SK-N-SH (cell line): Measurements from ENCODE around the gene RALBP1. TPM values are rescaled to one million over a fixed set of nuclear protein-coding genes. Genes with fewer than 3 reads are reported as not detected.

Experiments used
- CTCF ChIA-PET: fragments of 300-600, 350-600 bp; formaldehyde crosslinking; extraction: SDS; loops from one replicate; lab custom pipeline; 2021; lab: Yijun Ruan, JAX
- POLR2A ChIA-PET: fragments of 350-600 bp; sonication (Branson Sonifier 250); formaldehyde crosslinking; extraction: SDS; loops from one replicate; lab custom pipeline; 2020; ENCODE audit warnings: antibody characterized with exemption, inconsistent platforms; lab: Yijun Ruan, JAX
- DNase-seq: peaks from one replicate; pipeline ENCODE4 v3.0.0; 2012
- H2AFZ ChIP-seq: fragments of 200-600 bp; sonication (generic); 2 replicates; pipeline ENCODE4 v1.8.1; 2016; ENCODE audit warnings: antibody characterized with exemption, mild to moderate bottlenecking, low read depth
- H3F3A ChIP-seq: fragments of 200-600 bp; sonication (generic); replicated peaks from 2 replicates; pipeline ENCODE3; 2016; ENCODE audit warnings: antibody characterized with exemption, mild to moderate bottlenecking; ENCODE audit not compliant: insufficient read depth
- H3K27ac ChIP-seq, 2 experiments: fragments of 200-500 bp in 1 of 2; fragments of 200-600 bp in 1 of 2; sonication (Bioruptor generic) in 1 of 2; sonication (generic), shearing (Covaris generic) in 1 of 2; 2 replicates each; pipeline versions ENCODE4 v1.5.1 to v1.6.1; 2014 to 2016; ENCODE audit warnings: low read depth in 2 of 2, inconsistent platforms in 1 of 2, low read length in 1 of 2, mild to moderate bottlenecking in 1 of 2, mixed read lengths in 1 of 2
- H3K27me3 ChIP-seq: fragments of 200-600 bp; sonication (generic), shearing (Covaris generic); 2 replicates; pipeline ENCODE4 v1.6.1; 2016; ENCODE audit warnings: mixed run types; ENCODE audit not compliant: insufficient read depth
- H3K36me3 ChIP-seq, 2 experiments: fragments of 200-500 bp in 1 of 2; fragments of 200-600 bp in 1 of 2; sonication (Bioruptor generic) in 1 of 2; sonication (generic) in 1 of 2; replicated peaks in 1 of 2; 2 replicates each; pipeline versions ENCODE3 to v1.5.1; 2014 to 2016; ENCODE audit warnings: low read length in 1 of 2, mild to moderate bottlenecking in 1 of 2; ENCODE audit not compliant: insufficient read depth in 2 of 2, control insufficient read depth in 1 of 2
- H3K4me1 ChIP-seq, 2 experiments: fragments of 200-500 bp in 1 of 2; fragments of 200-600 bp in 1 of 2; sonication (Bioruptor generic) in 1 of 2; sonication (generic), shearing (Covaris generic) in 1 of 2; 2 replicates each; pipeline versions ENCODE4 v1.5.1 to v1.6.1; 2014 to 2016; ENCODE audit warnings: low read depth in 1 of 2, low read length in 1 of 2, mixed run types in 1 of 2; ENCODE audit not compliant: insufficient read depth in 2 of 2, control insufficient read depth in 1 of 2
- H3K4me2 ChIP-seq: fragments of 200-600 bp; sonication (generic), shearing (Covaris generic); 2 replicates; pipeline ENCODE4 v1.6.1; 2017; ENCODE audit warnings: mixed run types
- H3K4me3 ChIP-seq, 2 experiments: fragments of 200-500 bp in 1 of 2; fragments of 200-600 bp in 1 of 2; sonication (Bioruptor generic) in 1 of 2; sonication (generic), shearing (Covaris generic) in 1 of 2; 2 replicates each; pipeline versions ENCODE4 v1.5.1 to v1.8.1; 2014 to 2016; ENCODE audit warnings: low read depth in 2 of 2, inconsistent platforms in 1 of 2, low read length in 1 of 2, mild to moderate bottlenecking in 1 of 2, mixed read lengths in 1 of 2, moderate library complexity in 1 of 2
- H3K79me2 ChIP-seq: fragments of 200-600 bp; sonication (generic); 2 replicates; pipeline ENCODE4 v1.8.1; 2017; ENCODE audit warnings: mild to moderate bottlenecking; ENCODE audit not compliant: insufficient read depth
- H3K9ac ChIP-seq: fragments of 200-600 bp; sonication (generic); 2 replicates; pipeline ENCODE4 v1.6.1; 2017; ENCODE audit warnings: mixed run types
- H3K9me2 ChIP-seq: fragments of 200-600 bp; sonication (generic); 2 replicates; pipeline ENCODE4 v1.6.1; 2017; ENCODE audit warnings: mixed run types
- H3K9me3 ChIP-seq: fragments of 200-600 bp; sonication (generic); 2 replicates; pipeline ENCODE4 v1.6.1; 2017; ENCODE audit warnings: mixed run types, mild to moderate bottlenecking, moderate library complexity
- H4K20me1 ChIP-seq: fragments of 200-600 bp; sonication (generic); 2 replicates; pipeline ENCODE4 v1.6.1; 2017; ENCODE audit warnings: mild to moderate bottlenecking, mixed run types; ENCODE audit not compliant: insufficient read depth
- CTCF ChIP-seq: fragments of 200-600 bp; sonication (generic); IDR thresholded peaks from 2 replicates; pipeline ENCODE4 v1.6.1; 2017; ENCODE audit warnings: antibody characterized with exemption, mild to moderate bottlenecking, moderate library complexity
- EZH2phosphoT487 ChIP-seq: fragments of 200-600 bp; sonication (generic); IDR thresholded peaks from 2 replicates; pipeline ENCODE4 v1.6.1; 2017; ENCODE audit warnings: low read depth, mixed run types, mild to moderate bottlenecking, antibody characterized with exemption, moderate library complexity, borderline replicate concordance
- FOXM1 ChIP-seq: IDR thresholded peaks from 2 replicates; pipeline ENCODE4 v1.4.0; 2012; ENCODE audit warnings: low read depth, mild to moderate bottlenecking
- GABPA ChIP-seq: IDR thresholded peaks from 2 replicates; pipeline ENCODE4 v1.4.0; 2012; ENCODE audit warnings: low read depth, mild to moderate bottlenecking
- MXI1 ChIP-seq: IDR thresholded peaks from 2 replicates; pipeline ENCODE4 v1.6.1; 2012; ENCODE audit warnings: mild to moderate bottlenecking, low read depth, low read length, improper control_type of control experiment
- RCOR1 ChIP-seq: fragments of 150-350 bp; IDR thresholded peaks from 2 replicates; pipeline ENCODE4 v1.6.1; 2017; ENCODE audit warnings: antibody characterized with exemption, low read length
- RFX5 ChIP-seq: IDR thresholded peaks from 2 replicates; pipeline ENCODE4 v1.6.1; 2012; ENCODE audit warnings: mild to moderate bottlenecking, improper control_type of control experiment, low read length
- SIN3A ChIP-seq: IDR thresholded peaks from 2 replicates; pipeline ENCODE4 v1.6.1; 2012; ENCODE audit warnings: low read depth, mild to moderate bottlenecking, low read length, moderate library complexity, borderline replicate concordance
- SMC3 ChIP-seq: IDR thresholded peaks from 2 replicates; pipeline ENCODE4 v1.6.1; 2012; ENCODE audit warnings: low read depth, low read length, improper control_type of control experiment
- USF1 ChIP-seq: IDR thresholded peaks from 2 replicates; pipeline ENCODE4 v1.4.0; 2012; ENCODE audit warnings: low read depth, borderline replicate concordance
- WGBS: methylation state at CpG from one replicate; pipeline ENCODE4 v1.1.6; 2017; ENCODE audit warnings: low lambda C conversion rate; 5-methylcytosine and 5-hydroxymethylcytosine counted together
- polyA plus RNA-seq, 3 experiments: library from polyadenylated mRNA; depleted of rRNA; stranded (reverse); fragments of >200 nt; gene quantifications; 2 replicates each; pipeline ENCODE4 v1.2.3, GENCODE V29; 2012
- TF ChIP-seq, protein P1 (sequence below): IDR thresholded peaks from 2 replicates; pipeline ENCODE4 v1.6.1; 2012; ENCODE audit warnings: mild to moderate bottlenecking, low read depth, low read length, moderate library complexity
- TF ChIP-seq, protein P2 (sequence below): fragments of 150-350 bp; IDR thresholded peaks from 2 replicates; pipeline ENCODE4 v1.6.1; 2017; ENCODE audit warnings: antibody characterized with exemption, low read length, low read depth, borderline replicate concordance
- TF ChIP-seq, protein P3 (sequence below): fragments of 150-350 bp; IDR thresholded peaks from 2 replicates; pipeline ENCODE4 v1.6.1; 2016; ENCODE audit warnings: mild to moderate bottlenecking, low read depth, low read length
- TF ChIP-seq, protein P4 (sequence below): IDR thresholded peaks from 2 replicates; pipeline ENCODE4 v1.4.0; 2012; ENCODE audit warnings: low read depth

Gene RALBP1
- polyA plus RNA-seq, 1 of the 3 experiments (the other 2 are of a cell fraction): 43.8 TPM

DNA sequence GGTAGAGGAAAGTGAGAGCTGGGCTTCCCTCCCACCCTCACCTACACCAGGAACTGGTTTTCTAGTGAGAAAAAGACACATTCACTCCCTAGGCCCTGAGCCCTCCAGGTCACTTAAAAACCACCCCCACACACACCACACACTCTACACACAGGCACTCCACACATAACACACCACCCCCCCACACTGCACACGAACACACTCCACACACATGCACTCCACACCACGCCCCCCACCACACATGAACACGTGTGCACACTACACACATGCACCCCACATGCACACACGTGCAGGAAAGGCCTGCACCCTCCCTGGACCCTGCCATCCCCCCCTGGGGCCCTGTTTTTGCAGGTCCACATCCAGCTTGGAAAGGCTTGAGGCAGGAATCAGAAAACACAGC lies 67.6 kb downstream of the RALBP1 start:
- H3K9me2 ChIP-seq: no peaks in the 10 kb centered on the region
- no peaks in the 10 kb centered on the region for H3K9me3 ChIP-seq
- 0 out of 2 replicates have a peak, but pooled peaks cover 4% of the 10 kb centered on the region for H4K20me1 ChIP-seq
- ChIA-PET CTCF (no interaction called here), POLR2A (no interaction called here)
- no peak overlapping the region for H3K4me2 ChIP-seq
- WGBS: 84% methylated on average over 4 of the region's 4 CpGs
- TF ChIP-seq SMC3 (no peak), CTCF (no peak), EZH2phosphoT487 (no peak), FOXM1 (no peak), RCOR1 (no peak), SIN3A (no peak), MXI1 (no peak), USF1 (no peak), GABPA (no peak), RFX5 (no peak)
- TF ChIP-seq, protein P1, sequence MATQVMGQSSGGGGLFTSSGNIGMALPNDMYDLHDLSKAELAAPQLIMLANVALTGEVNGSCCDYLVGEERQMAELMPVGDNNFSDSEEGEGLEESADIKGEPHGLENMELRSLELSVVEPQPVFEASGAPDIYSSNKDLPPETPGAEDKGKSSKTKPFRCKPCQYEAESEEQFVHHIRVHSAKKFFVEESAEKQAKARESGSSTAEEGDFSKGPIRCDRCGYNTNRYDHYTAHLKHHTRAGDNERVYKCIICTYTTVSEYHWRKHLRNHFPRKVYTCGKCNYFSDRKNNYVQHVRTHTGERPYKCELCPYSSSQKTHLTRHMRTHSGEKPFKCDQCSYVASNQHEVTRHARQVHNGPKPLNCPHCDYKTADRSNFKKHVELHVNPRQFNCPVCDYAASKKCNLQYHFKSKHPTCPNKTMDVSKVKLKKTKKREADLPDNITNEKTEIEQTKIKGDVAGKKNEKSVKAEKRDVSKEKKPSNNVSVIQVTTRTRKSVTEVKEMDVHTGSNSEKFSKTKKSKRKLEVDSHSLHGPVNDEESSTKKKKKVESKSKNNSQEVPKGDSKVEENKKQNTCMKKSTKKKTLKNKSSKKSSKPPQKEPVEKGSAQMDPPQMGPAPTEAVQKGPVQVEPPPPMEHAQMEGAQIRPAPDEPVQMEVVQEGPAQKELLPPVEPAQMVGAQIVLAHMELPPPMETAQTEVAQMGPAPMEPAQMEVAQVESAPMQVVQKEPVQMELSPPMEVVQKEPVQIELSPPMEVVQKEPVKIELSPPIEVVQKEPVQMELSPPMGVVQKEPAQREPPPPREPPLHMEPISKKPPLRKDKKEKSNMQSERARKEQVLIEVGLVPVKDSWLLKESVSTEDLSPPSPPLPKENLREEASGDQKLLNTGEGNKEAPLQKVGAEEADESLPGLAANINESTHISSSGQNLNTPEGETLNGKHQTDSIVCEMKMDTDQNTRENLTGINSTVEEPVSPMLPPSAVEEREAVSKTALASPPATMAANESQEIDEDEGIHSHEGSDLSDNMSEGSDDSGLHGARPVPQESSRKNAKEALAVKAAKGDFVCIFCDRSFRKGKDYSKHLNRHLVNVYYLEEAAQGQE: no peak
- TF ChIP-seq, protein P2, sequence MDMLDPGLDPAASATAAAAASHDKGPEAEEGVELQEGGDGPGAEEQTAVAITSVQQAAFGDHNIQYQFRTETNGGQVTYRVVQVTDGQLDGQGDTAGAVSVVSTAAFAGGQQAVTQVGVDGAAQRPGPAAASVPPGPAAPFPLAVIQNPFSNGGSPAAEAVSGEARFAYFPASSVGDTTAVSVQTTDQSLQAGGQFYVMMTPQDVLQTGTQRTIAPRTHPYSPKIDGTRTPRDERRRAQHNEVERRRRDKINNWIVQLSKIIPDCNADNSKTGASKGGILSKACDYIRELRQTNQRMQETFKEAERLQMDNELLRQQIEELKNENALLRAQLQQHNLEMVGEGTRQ: no peak
- TF ChIP-seq, protein P3, sequence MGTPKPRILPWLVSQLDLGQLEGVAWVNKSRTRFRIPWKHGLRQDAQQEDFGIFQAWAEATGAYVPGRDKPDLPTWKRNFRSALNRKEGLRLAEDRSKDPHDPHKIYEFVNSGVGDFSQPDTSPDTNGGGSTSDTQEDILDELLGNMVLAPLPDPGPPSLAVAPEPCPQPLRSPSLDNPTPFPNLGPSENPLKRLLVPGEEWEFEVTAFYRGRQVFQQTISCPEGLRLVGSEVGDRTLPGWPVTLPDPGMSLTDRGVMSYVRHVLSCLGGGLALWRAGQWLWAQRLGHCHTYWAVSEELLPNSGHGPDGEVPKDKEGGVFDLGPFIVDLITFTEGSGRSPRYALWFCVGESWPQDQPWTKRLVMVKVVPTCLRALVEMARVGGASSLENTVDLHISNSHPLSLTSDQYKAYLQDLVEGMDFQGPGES: no peak
- TF ChIP-seq, protein P4, sequence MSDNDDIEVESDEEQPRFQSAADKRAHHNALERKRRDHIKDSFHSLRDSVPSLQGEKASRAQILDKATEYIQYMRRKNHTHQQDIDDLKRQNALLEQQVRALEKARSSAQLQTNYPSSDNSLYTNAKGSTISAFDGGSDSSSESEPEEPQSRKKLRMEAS: no peak
- H3K9ac ChIP-seq: no peak overlapping the region
- H3K79me2 ChIP-seq: no peaks in the 10 kb centered on the region
- H3K4me3 ChIP-seq: no peak overlapping the region
- H2AFZ ChIP-seq: no peak overlapping the region
- no peak for DNase-seq
- H3F3A ChIP-seq: peaks cover 28% of the 10 kb centered on the region
- H3K27me3 ChIP-seq: no peaks in the 10 kb centered on the region
- H3K36me3 ChIP-seq: peaks cover 26 to 30% of the 10 kb centered on the region in 2 experiments
- no peak overlapping the region for H3K27ac ChIP-seq
- H3K4me1 ChIP-seq: peaks cover 2 to 14% of the 10 kb centered on the region in 2 experiments; a peak in 2 of 4 replicates
